Thyroid gland (tissue), 4 donors: ENCODE measurements around the gene MAGED1. TPM values are rescaled to one million over a fixed set of nuclear protein-coding genes. Genes with fewer than 3 reads are reported as not detected.

Experiments used
- DNase-seq, 2 donors: peaks; one replicate each; pipeline ENCODE4 v3.0.0-alpha.2; 2019
- H3K27ac ChIP-seq, 3 donors: fragments of 200-600 bp; sonication (generic); 1 replicate in 2 of 3; 2 replicates in 1 of 3; pipeline ENCODE4 v1.5.1; 2016 to 2019; ENCODE audit warnings: mild to moderate bottlenecking in 1 of 3, moderate library complexity in 1 of 3
- H3K27me3 ChIP-seq: fragments of 200-600 bp; sonication (generic); one replicate; pipeline ENCODE4 v1.5.1; 2019
- H3K36me3 ChIP-seq, 2 donors: fragments of 200-600 bp; sonication (generic); one replicate each; pipeline ENCODE4 v1.5.1; 2016 to 2019
- H3K4me1 ChIP-seq, 2 donors: fragments of 200-600 bp; sonication (generic); one replicate each; pipeline ENCODE4 v1.5.1; 2017 to 2019
- H3K4me3 ChIP-seq, 3 donors: fragments of 200-600 bp; sonication (generic); replicated peaks in 1 of 3; 1 replicate in 2 of 3; 2 replicates in 1 of 3; pipeline ENCODE4 v1.5.1; 2016; ENCODE audit warnings: mild to moderate bottlenecking in 1 of 3
- H3K9me3 ChIP-seq: fragments of 200-600 bp; sonication (generic); one replicate; pipeline ENCODE4 v1.5.1; 2017
- CTCF ChIP-seq, 6 experiments: fragments of 200-600 bp in 3 of 6; fragments of 450-650 bp in 3 of 6; sonication (generic) in 3 of 6; IDR thresholded peaks; one replicate each; pipeline ENCODE4 v1.5.1; 2016 to 2019; ENCODE audit warnings: antibody characterized with exemption in 6 of 6, mild to moderate bottlenecking in 2 of 6, inconsistent platforms in 1 of 6, moderate library complexity in 1 of 6
- POLR2A ChIP-seq, 2 donors: fragments of 450-650 bp; IDR thresholded peaks; one replicate each; pipeline ENCODE4 v1.6.1; 2017; ENCODE audit warnings: antibody characterized with exemption in 2 of 2, mild to moderate bottlenecking in 2 of 2, moderate library complexity in 1 of 2
- WGBS, 2 donors: methylation state at CpG; one replicate each; pipeline ENCODE4 v1.1.5; 2017; 5-methylcytosine and 5-hydroxymethylcytosine counted together
- intact Hi-C: fragments of 100-400 bp; cut with DNase I; formaldehyde crosslinking; loops from one replicate; pipeline ENCODE4 v1.15.1; 2023
- total RNA-seq, 4 donors: library from RNA; depleted of rRNA; stranded (reverse); fragments of >200 nt; gene quantifications; one replicate each; pipeline ENCODE4 v1.2.3, GENCODE V29; 2016

MAGED1 gene
- total RNA-seq, 4 donors from 2014 or later, result 83.7 to 277 (median 201) TPM

- Histone ChIP-seq H3K27me3 (no peaks in the 10 kb centered on the region), H3K4me1 (no peaks in the 10 kb centered on the region), H3K36me3 (no peaks in the 10 kb centered on the region), H3K27ac (no peak overlapping the region), H3K4me3 (no peak overlapping the region), H3K9me3 (no peaks in the 10 kb centered on the region)
- WGBS, 2 donors, result 87 to 95% methylated on average over 1 of the region's 1 CpG
- DNase-seq, result no peak
- intact Hi-C loops, result no loop called here
- no peak for TF ChIP-seq POLR2A (IDR thresholded peaks at IDR 0.05)
- no peak for TF ChIP-seq CTCF (IDR thresholded peaks at IDR 0.05)
Observed at GRCh38 chrX:51862920-51863319, 30.5 kb upstream of the MAGED1 start.

GRCh38 chrX:51866210-51866609 lies 27.2 kb upstream of the MAGED1 start:
- Histone ChIP-seq H3K27me3 (no peaks in the 10 kb centered on the region), H3K4me1 (no peaks in the 10 kb centered on the region), H3K9me3 (no peaks in the 10 kb centered on the region), H3K27ac (no peak overlapping the region), H3K4me3 (no peak overlapping the region), H3K36me3 (no peaks in the 10 kb centered on the region)
- intact Hi-C loops, result no loop called here
- no peak for TF ChIP-seq CTCF (IDR thresholded peaks at IDR 0.05)
- no peak for TF ChIP-seq POLR2A (IDR thresholded peaks at IDR 0.05)
- no peak for DNase-seq
- 83 to 87% methylated on average over 3 of the region's 3 CpGs for WGBS, 2 donors

- no peaks in the 10 kb centered on the region for H3K27me3 ChIP-seq
- 97 to 100% methylated on average over 1 of the region's 1 CpG for WGBS, 2 donors
- no peak for DNase-seq
- no peaks in the 10 kb centered on the region for H3K36me3 ChIP-seq
- H3K27ac ChIP-seq, result no peak overlapping the region
- H3K4me3 ChIP-seq, result no peak overlapping the region
- no peak for TF ChIP-seq POLR2A (IDR thresholded peaks at IDR 0.05)
- no peak for TF ChIP-seq CTCF (IDR thresholded peaks at IDR 0.05)
- H3K4me1 ChIP-seq, result no peaks in the 10 kb centered on the region
- no peaks in the 10 kb centered on the region for H3K9me3 ChIP-seq
- intact Hi-C loops, result no loop called here
Observed at GRCh38 chrX:51867626-51868025, 25.8 kb upstream of the MAGED1 start.

- Histone ChIP-seq H3K9me3 (no peaks in the 10 kb centered on the region), H3K4me1 (no peaks in the 10 kb centered on the region), H3K27ac (no peak overlapping the region), H3K36me3 (no peaks in the 10 kb centered on the region), H3K27me3 (no peaks in the 10 kb centered on the region), H3K4me3 (no peak overlapping the region)
- no peak for DNase-seq
- 94 to 97% methylated on average over 2 of the region's 2 CpGs for WGBS, 2 donors
- intact Hi-C loops, result no loop called here
- TF ChIP-seq POLR2A (IDR thresholded peaks at IDR 0.05) (no peak), CTCF (IDR thresholded peaks at IDR 0.05) (no peak)
Observed at GRCh38 chrX:51870354-51870753, 23.1 kb upstream of the MAGED1 start.

GRCh38 chrX:51874123-51874522 lies 19.3 kb upstream of the MAGED1 start:
- H3K9me3 ChIP-seq, result no peaks in the 10 kb centered on the region
- DNase-seq, result no peak
- H3K4me1 ChIP-seq, result no peaks in the 10 kb centered on the region
- H3K27ac ChIP-seq, result no peak overlapping the region
- no peak for TF ChIP-seq POLR2A (IDR thresholded peaks at IDR 0.05)
- no peak for TF ChIP-seq CTCF (IDR thresholded peaks at IDR 0.05)
- H3K27me3 ChIP-seq, result no peaks in the 10 kb centered on the region
- 86 to 96% methylated on average over 1 of the region's 1 CpG for WGBS, 2 donors
- no peak overlapping the region for H3K4me3 ChIP-seq
- H3K36me3 ChIP-seq, result no peaks in the 10 kb centered on the region
- intact Hi-C loops, result no loop called here
